ENCODE measurements around the gene TRAF1.

The TRAF1 gene

GRCh38 chr9:120900824-120901223, 25.8 kb downstream of the TRAF1 start:
- POLR2A ChIA-PET: interaction anchor here (0.6 kb wide), 1 partner anchor 39 kb away, joined by 3 read pairs; no protein-coding TSS in a partner anchor
- DNase-seq (ENCODE audit: low read depth, low spot score): no peak
- no peak overlapping the region for H3K4me3 ChIP-seq (ENCODE audit: low read depth, low read length)
- no peak for TF ChIP-seq CTCF (IDR thresholded peaks at IDR 0.05; ENCODE audit: insufficient read depth, low read length, missing control alignments)
- CTCF ChIA-PET: no interaction called here

GRCh38 chr9:120899490-120900068, 27.0 kb downstream of the TRAF1 start:
- POLR2A ChIA-PET: no interaction called here
- no peak for TF ChIP-seq CTCF (IDR thresholded peaks at IDR 0.05; ENCODE audit: insufficient read depth, low read length, missing control alignments)
- DNase-seq (ENCODE audit: low read depth, low spot score): no peak
- H3K4me3 ChIP-seq (ENCODE audit: low read depth, low read length): no peak overlapping the region
- CTCF ChIA-PET: no interaction called here

GRCh38 chr9:120898396-120898795, 28.2 kb downstream of the TRAF1 start:
- CTCF ChIA-PET: no interaction called here

GRCh38 chr9:120895951-120896350, 30.6 kb downstream of the TRAF1 start:
- POLR2A ChIA-PET: no interaction called here
- CTCF ChIA-PET: interaction anchor here (1.3 kb wide), 1 partner anchor 10 kb away, joined by 3 read pairs; no protein-coding TSS in a partner anchor
- TF ChIP-seq CTCF (IDR thresholded peaks at IDR 0.05; ENCODE audit: insufficient read depth, low read length, missing control alignments): no peak
- H3K4me3 ChIP-seq (ENCODE audit: low read depth, low read length): no peak overlapping the region
- no peak for DNase-seq (ENCODE audit: low read depth, low spot score)

More at GRCh38 chr9:120898396-120898795, 28.2 kb downstream of the TRAF1 start:
- no peak overlapping the region for H3K4me3 ChIP-seq (ENCODE audit: low read depth, low read length)
- DNase-seq (ENCODE audit: low read depth, low spot score): no peak
- POLR2A ChIA-PET: no interaction called here
- no peak for TF ChIP-seq CTCF (IDR thresholded peaks at IDR 0.05; ENCODE audit: insufficient read depth, low read length, missing control alignments)

GRCh38 chr9:120894321-120895148, 32.1 kb downstream of the TRAF1 start:
- TF ChIP-seq CTCF (IDR thresholded peaks at IDR 0.05; ENCODE audit: insufficient read depth, low read length, missing control alignments): no peak
- ChIA-PET CTCF (no interaction called here), POLR2A (no interaction called here)
- H3K4me3 ChIP-seq (ENCODE audit: low read depth, low read length): no peak overlapping the region
- DNase-seq (ENCODE audit: low read depth, low spot score): no peak

- DNase-seq (ENCODE audit: low read depth, low spot score): no peak
- CTCF ChIA-PET: no interaction called here
- POLR2A ChIA-PET: no interaction called here
- H3K4me3 ChIP-seq (ENCODE audit: low read depth, low read length): no peak overlapping the region
- TF ChIP-seq CTCF (IDR thresholded peaks at IDR 0.05; ENCODE audit: insufficient read depth, low read length, missing control alignments): no peak
These were observed 32.8 kb downstream of the TRAF1 start for GRCh38 chr9:120893611-120894307.

Measured in AG04449 (cell line).